ENCODE measurements around the gene VPS11. TPM values are rescaled to one million over a fixed set of nuclear protein-coding genes. Genes with fewer than 3 reads are reported as not detected.
A peak's percentile ranks its signal among the peaks of the same experiment; 100 is the strongest.
"Not testable (repeated sequence)": the region's sequence is repeated elsewhere in the genome, so short reads cannot be mapped to it uniquely, and the experiment has no call there.

Gene VPS11
- polyA plus RNA-seq, 6 donors from 2014 or later, result 36.7 to 50.0 (median 46.2) TPM

DNA sequence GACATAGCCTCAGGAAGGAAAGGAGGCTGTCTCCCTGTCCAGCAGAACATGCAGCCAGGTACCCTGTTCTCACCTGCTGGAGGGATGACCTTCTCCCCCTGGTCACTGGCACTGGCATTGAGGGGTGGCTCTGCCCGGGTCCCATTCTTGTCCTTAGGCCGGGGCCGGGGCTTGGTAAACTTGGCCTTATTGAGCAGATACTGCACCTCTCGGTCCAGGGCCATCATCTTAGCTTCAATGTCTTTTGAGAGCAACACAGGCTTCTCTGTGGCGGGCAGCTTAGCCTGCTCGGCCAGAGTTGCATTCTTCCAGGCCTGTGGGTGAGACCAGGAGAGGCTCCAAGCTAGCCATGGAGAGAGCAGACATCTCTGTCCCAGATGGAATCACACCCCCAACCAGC lies 21.1 kb upstream of the VPS11 start:
- no peaks in the 10 kb centered on the region for H3K9me3 Mint-ChIP-seq
- no peak for ATAC-seq (ENCODE audit: low read depth in 2 of 2)
- H3K4me3 Mint-ChIP-seq, result no peak overlapping the region
- no peak overlapping the region for H3K27ac Mint-ChIP-seq
- H3K36me3 Mint-ChIP-seq, result peaks cover 0 to 30% of the 10 kb centered on the region in 2 donors
- no peaks in the 10 kb centered on the region for H3K27me3 Mint-ChIP-seq
- no peak for DNase-seq
- H3K4me1 Mint-ChIP-seq, result peaks cover 0 to 8% (median 4%) of the 10 kb centered on the region in 3 donors

- no peak for ATAC-seq (ENCODE audit: low read depth in 2 of 2)
- Mint-ChIP-seq H3K9me3 (no peaks in the 10 kb centered on the region), H3K4me1 (peaks cover 4 to 15% (median 8%) of the 10 kb centered on the region in 3 donors), H3K27me3 (no peaks in the 10 kb centered on the region), H3K36me3 (peaks cover 0 to 33% of the 10 kb centered on the region in 2 donors), H3K4me3 (no peak overlapping the region), H3K27ac (no peak overlapping the region)
- DNase-seq, result no peak
Observed at GRCh38 chr11:119047205-119047604, 20.4 kb upstream of the VPS11 start.

GRCh38 chr11:119048644-119049043 lies 19.0 kb upstream of the VPS11 start:
- no peak overlapping the region for H3K4me3 Mint-ChIP-seq

DNA sequence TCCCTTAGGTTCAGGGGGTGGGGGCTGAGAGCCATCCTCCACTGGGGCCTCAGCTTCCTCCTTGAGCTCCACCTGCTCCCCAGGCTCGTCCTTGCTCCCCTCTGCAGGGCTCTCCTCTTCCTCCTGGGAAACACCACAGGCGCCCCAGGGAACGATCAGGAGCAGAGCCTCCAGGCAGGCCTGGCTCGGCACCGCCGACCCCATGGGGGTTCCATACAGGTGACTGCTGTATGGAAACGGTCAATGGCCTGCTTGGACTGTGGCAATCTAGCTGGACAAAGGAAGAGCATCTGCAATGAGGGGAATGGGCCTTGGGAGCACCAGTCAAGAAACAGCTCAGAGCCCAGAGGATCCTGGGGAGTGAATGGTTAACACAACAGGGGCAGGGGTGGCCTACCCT lies 18.5 kb upstream of the VPS11 start:
- H3K9me3 Mint-ChIP-seq, result no peaks in the 10 kb centered on the region
- H3K27me3 Mint-ChIP-seq, result no peaks in the 10 kb centered on the region
- H3K36me3 Mint-ChIP-seq, result peaks cover 0 to 51% of the 10 kb centered on the region in 2 donors
- no peak for DNase-seq
- H3K4me1 Mint-ChIP-seq, result peaks cover 11 to 23% (median 21%) of the 10 kb centered on the region in 3 donors
- H3K27ac Mint-ChIP-seq, result peak overlapping the region in 1 of 6 donors; percentile 57
- ATAC-seq (ENCODE audit: low read depth in 2 of 2), result no peak
- H3K4me3 Mint-ChIP-seq, result no peak overlapping the region

More at GRCh38 chr11:119048644-119049043, 19.0 kb upstream of the VPS11 start:
- Mint-ChIP-seq H3K27ac (peak overlapping the region in 2 of 6 donors; percentile 29 to 57), H3K36me3 (peaks cover 0 to 48% of the 10 kb centered on the region in 2 donors), H3K9me3 (no peaks in the 10 kb centered on the region), H3K27me3 (no peaks in the 10 kb centered on the region), H3K4me1 (peaks cover 11 to 21% (median 20%) of the 10 kb centered on the region in 3 donors)
- ATAC-seq (ENCODE audit: low read depth in 2 of 2) (no peak), DNase-seq (no peak)

GRCh38 chr11:119051440-119052162 lies 16.0 kb upstream of the VPS11 start:
- ATAC-seq (ENCODE audit: low read depth in 2 of 2) (peak; percentile 66 to 74), DNase-seq (peak; percentile 39)
- Mint-ChIP-seq H3K4me3 (peak overlapping the region in 4 of 8 donors; percentile 38 to 78 (median 58)), H3K36me3 (peaks cover 0 to 45% of the 10 kb centered on the region in 2 donors), H3K27ac (peak overlapping the region in 4 of 6 donors; percentile 44 to 92 (median 60)), H3K9me3 (no peaks in the 10 kb centered on the region), H3K4me1 (peaks cover 23 to 43% (median 34%) of the 10 kb centered on the region in 3 donors), H3K27me3 (no peaks in the 10 kb centered on the region)

DNA sequence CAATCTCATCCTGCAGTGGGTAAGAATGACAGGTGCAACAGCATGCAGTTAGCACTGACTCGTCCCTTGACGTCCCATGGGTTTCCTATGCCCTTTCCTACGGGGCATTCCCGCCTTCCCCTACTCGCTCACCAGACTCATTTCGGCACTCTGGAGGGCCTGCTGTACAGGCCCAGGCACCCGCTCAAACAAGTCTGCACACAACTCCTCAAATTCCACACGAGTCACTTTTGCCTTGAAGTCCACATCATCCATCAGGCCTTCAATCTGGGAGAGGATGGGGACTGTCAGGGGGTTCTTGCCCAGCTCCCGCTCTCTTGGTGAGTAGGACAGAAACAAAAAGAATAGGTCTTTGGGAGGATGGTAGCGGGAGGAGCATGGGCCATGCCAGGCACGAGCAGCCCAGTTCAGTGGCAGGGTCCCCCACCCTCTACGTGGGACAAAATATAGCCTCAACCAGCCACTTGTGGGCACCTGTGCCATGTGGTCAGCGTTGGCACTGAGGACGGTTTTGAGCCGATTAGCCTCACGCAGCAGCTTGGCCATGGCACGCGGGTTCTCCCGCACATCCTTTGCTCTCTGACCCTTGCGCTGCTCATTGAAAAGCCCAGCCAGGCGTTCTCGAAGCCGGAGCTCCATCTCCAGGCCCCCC lies 15.3 kb upstream of the VPS11 start:
- DNase-seq (no peak), ATAC-seq (ENCODE audit: low read depth in 2 of 2) (no peak)
- no peaks in the 10 kb centered on the region for H3K27me3 Mint-ChIP-seq
- peak overlapping the region in 4 of 6 donors; percentile 44 to 92 (median 60) for H3K27ac Mint-ChIP-seq
- H3K4me3 Mint-ChIP-seq, result peak overlapping the region in 5 of 8 donors; percentile 19 to 69 (median 38)
- H3K36me3 Mint-ChIP-seq, result peaks cover 0 to 43% of the 10 kb centered on the region in 2 donors
- peaks cover 30 to 45% (median 38%) of the 10 kb centered on the region in 3 donors for H3K4me1 Mint-ChIP-seq
- H3K9me3 Mint-ChIP-seq, result no peaks in the 10 kb centered on the region

- Mint-ChIP-seq H3K36me3 (peaks cover 0 to 27% of the 10 kb centered on the region in 2 donors), H3K4me3 (peak overlapping the region in 3 of 8 donors; percentile 15 to 67 (median 47)), H3K4me1 (peaks cover 43 to 57% (median 45%) of the 10 kb centered on the region in 3 donors), H3K27me3 (no peaks in the 10 kb centered on the region), H3K9me3 (no peaks in the 10 kb centered on the region), H3K27ac (peak overlapping the region in 2 of 6 donors; percentile 47 to 97)
- no peak for ATAC-seq (ENCODE audit: low read depth in 2 of 2)
- DNase-seq, result no peak
Observed at GRCh38 chr11:119054418-119054817, 13.2 kb upstream of the VPS11 start.

DNA sequence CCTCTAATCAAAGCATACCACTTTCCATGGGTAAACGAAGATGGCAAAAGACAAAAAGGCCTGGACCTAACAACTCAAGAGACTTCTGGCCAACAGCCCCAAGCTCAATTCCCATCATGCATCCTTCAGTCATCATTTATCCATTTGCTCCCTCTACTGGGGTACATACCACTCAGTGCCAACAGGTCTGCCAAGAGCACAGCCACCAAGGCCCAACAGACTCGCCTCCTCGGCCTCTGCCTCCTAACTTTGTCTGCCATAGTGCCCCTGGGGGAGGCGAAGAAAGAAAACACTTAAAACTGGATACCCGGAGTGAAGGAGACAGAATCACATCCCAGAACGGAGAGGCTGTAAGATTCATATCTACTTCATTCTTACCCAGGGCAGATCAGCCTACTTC lies 11.7 kb upstream of the VPS11 start:
- ATAC-seq (ENCODE audit: low read depth in 2 of 2), result no peak
- H3K4me1 Mint-ChIP-seq, result peaks cover 43 to 58% (median 45%) of the 10 kb centered on the region in 3 donors
- H3K27me3 Mint-ChIP-seq, result no peaks in the 10 kb centered on the region
- H3K27ac Mint-ChIP-seq, result peak overlapping the region in 5 of 6 donors; percentile 21 to 97 (median 91)
- H3K36me3 Mint-ChIP-seq, result peaks cover 0 to 21% of the 10 kb centered on the region in 2 donors
- peak overlapping the region; percentile 66 to 98 (median 95) for H3K4me3 Mint-ChIP-seq
- no peaks in the 10 kb centered on the region for H3K9me3 Mint-ChIP-seq
- DNase-seq, result no peak

GRCh38 chr11:119056421-119056999 lies 11.1 kb upstream of the VPS11 start:
- H3K27ac Mint-ChIP-seq, result peak overlapping the region; percentile 86 to 98 (median 96)
- H3K4me3 Mint-ChIP-seq, result peak overlapping the region; percentile 94 to 99 (median 97)
- H3K4me1 Mint-ChIP-seq, result peaks cover 41 to 51% (median 43%) of the 10 kb centered on the region in 3 donors
- no peaks in the 10 kb centered on the region for H3K9me3 Mint-ChIP-seq
- peak; percentile 15 to 20 for ATAC-seq (ENCODE audit: low read depth in 2 of 2)
- H3K27me3 Mint-ChIP-seq, result no peaks in the 10 kb centered on the region
- DNase-seq, result peak; percentile 46
- peaks cover 0 to 21% of the 10 kb centered on the region in 2 donors for H3K36me3 Mint-ChIP-seq

DNA sequence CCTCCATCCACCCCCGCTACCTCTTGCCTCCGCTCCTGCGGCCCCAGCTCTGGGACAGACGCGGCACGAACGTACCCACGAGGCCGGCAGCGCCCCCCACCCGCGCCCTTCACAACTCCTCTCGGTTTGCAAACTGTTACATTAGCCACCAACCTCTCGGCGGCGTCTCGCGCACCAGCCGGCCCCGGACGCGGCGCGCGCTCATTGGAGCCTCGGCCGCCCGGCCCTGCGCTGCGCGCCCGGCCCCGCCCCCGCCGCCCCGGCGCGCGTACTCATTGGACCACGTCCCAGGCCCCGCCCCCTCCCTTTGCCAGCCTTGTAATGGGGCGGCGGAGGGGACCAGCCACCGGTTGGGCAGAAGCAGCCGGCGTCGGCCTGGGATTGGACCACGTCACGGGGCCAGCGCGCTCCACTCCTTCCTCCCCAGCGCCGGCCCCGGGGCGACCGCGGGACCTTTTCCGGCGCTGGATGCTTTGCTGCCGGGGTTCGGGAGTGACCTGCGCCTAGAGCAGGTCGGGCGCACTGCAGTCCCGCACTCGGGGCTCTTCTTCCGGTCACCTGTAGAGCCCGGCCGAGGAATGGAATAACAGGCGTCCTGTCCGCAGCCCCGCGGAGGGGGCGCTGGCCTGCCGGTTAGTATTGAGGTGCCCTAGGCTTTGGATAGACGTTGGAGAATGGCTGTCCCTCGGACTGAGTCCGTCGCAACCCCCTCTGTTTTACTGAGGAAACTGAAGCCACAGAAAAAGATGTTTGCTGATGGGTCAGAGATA lies 10.4 kb upstream of the VPS11 start, which contains the start of gene HYOU1:
Gene HYOU1, minus strand, starts transcription at position 206 of the 770 bp plus-strand sequence. CDS start 1,045 bp downstream, outside the sequence.
- peaks cover 37 to 47% (median 39%) of the 10 kb centered on the region in 3 donors for H3K4me1 Mint-ChIP-seq
- peaks cover 0 to 17% of the 10 kb centered on the region in 2 donors for H3K36me3 Mint-ChIP-seq
- DNase-seq (peak; percentile 98), ATAC-seq (ENCODE audit: low read depth in 2 of 2) (peak; percentile 83 to 89)
- peak within 1 kb of the TSS; percentile 94 to 99 (median 97) for H3K4me3 Mint-ChIP-seq
- H3K9me3 Mint-ChIP-seq, result no peaks in the 10 kb centered on the region
- peak within 1 kb of the TSS; percentile 95 to 98 (median 97) for H3K27ac Mint-ChIP-seq
- no peaks in the 10 kb centered on the region for H3K27me3 Mint-ChIP-seq

- peaks cover 24 to 38% (median 31%) of the 10 kb centered on the region in 3 donors for H3K4me1 Mint-ChIP-seq
- not testable (repeated sequence) for H3K9me3 Mint-ChIP-seq; H3K4me3 Mint-ChIP-seq; DNase-seq; ATAC-seq (ENCODE audit: low read depth in 2 of 2); H3K27ac Mint-ChIP-seq; H3K36me3 Mint-ChIP-seq; H3K27me3 Mint-ChIP-seq
Observed at GRCh38 chr11:119059128-119059527, 8.5 kb upstream of the VPS11 start.

DNA sequence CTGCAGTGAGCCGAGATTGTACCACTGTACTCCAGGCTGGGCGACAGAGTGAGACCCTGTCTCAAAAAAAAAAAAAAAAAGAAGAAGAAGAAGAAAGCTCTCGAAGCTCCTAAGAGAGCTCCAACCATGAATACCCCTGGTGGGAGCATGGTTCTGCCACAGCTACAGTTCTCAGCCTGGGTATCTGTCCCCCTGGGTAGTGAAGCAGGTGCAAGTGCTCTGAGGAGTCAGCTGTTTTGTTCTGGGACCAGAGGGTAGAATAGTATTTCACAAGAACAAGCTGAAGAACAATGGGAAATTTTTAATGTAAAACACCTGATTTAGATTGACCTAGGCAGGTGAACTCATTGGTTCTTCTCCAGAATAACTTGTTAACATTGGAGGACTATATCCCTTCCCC lies 6.4 kb upstream of the VPS11 start:
- Mint-ChIP-seq H3K27ac (peak overlapping the region in 2 of 6 donors; percentile 22 to 42), H3K9me3 (no peaks in the 10 kb centered on the region), H3K4me3 (peak overlapping the region in 1 of 8 donors; percentile 53), H3K27me3 (no peaks in the 10 kb centered on the region), H3K4me1 (peaks cover 17 to 34% (median 33%) of the 10 kb centered on the region in 3 donors), H3K36me3 (no peaks in the 10 kb centered on the region)
- ATAC-seq (ENCODE audit: low read depth in 2 of 2), result no peak
- no peak for DNase-seq

All from naive B cell (primary cell).